OCI-LY7 (cell line): ENCODE measurements around the gene COQ8A. TPM values are rescaled to one million over a fixed set of nuclear protein-coding genes. Genes with fewer than 3 reads are reported as not detected.

Experiments
- BruUV-seq: library from RNA; stranded (reverse); fragments of 400-500 nt; replicated peaks from 2 replicates; lab custom pipeline; 2021; lab: Mats Ljungman, UMichigan
- CTCF ChIA-PET: fragments of 300-600 bp; sonication (Branson Sonifier 250); formaldehyde crosslinking; loops from one replicate; lab custom pipeline; 2022; ENCODE audit warnings: antibody characterized with exemption; ENCODE audit not compliant: unreplicated experiment; lab: Charles Lee
- POLR2A ChIA-PET: fragments of 300-600 bp; sonication (Branson Sonifier 250); formaldehyde crosslinking; loops from one replicate; lab custom pipeline; 2022; ENCODE audit warnings: antibody characterized with exemption; lab: Charles Lee
- DNase-seq: peaks from one replicate; pipeline ENCODE4 v3.0.0-alpha.2; 2015; ENCODE audit warnings: low spot score
- H2AFZ ChIP-seq: fragments of 200-600 bp; sonication (generic), shearing (Covaris generic); 2 replicates; pipeline ENCODE4 v1.6.1; 2014; ENCODE audit warnings: mild to moderate bottlenecking, antibody characterized with exemption, low read length, moderate library complexity
- H3K27ac ChIP-seq: fragments of 200-600 bp; sonication (generic); 2 replicates; pipeline ENCODE4 v1.5.1; 2014; ENCODE audit warnings: mixed run types, low read depth, mild to moderate bottlenecking, moderate library complexity, low read length, inconsistent platforms; ENCODE audit not compliant: poor library complexity, severe bottlenecking
- H3K36me3 ChIP-seq: fragments of 200-600 bp; sonication (generic); 2 replicates; pipeline ENCODE4 v1.6.1; 2014; ENCODE audit warnings: mild to moderate bottlenecking, antibody characterized with exemption, low read length, moderate library complexity, mixed read lengths; ENCODE audit not compliant: insufficient read depth
- H3K4me1 ChIP-seq: fragments of 200-600 bp; sonication (generic); 2 replicates; pipeline ENCODE4 v1.5.1; 2014; ENCODE audit warnings: mild to moderate bottlenecking, low read length; ENCODE audit not compliant: insufficient read depth, poor library complexity, severe bottlenecking
- H3K4me2 ChIP-seq: fragments of 200-600 bp; sonication (generic); 2 replicates; pipeline ENCODE4 v1.6.1; 2014; ENCODE audit warnings: mild to moderate bottlenecking, low read length
- H3K4me3 ChIP-seq: fragments of 200-600 bp; sonication (generic); 2 replicates; pipeline ENCODE4 v1.5.1; 2014; ENCODE audit warnings: mild to moderate bottlenecking, low read depth, low read length; ENCODE audit not compliant: poor library complexity, severe bottlenecking
- H3K79me2 ChIP-seq: fragments of 200-600 bp; sonication (generic); 2 replicates; pipeline ENCODE4 v1.6.1; 2016; ENCODE audit warnings: low read depth, mild to moderate bottlenecking, low read length, moderate library complexity, mixed read lengths; ENCODE audit not compliant: insufficient read depth
- H3K9me2 ChIP-seq: fragments of 200-600 bp; sonication (generic); 2 replicates; pipeline ENCODE4 v1.6.1; 2016; ENCODE audit warnings: mild to moderate bottlenecking, low read length, mixed read lengths; ENCODE audit not compliant: insufficient read depth
- H3K9me3 ChIP-seq: fragments of 200-600 bp; sonication (generic); 2 replicates; pipeline ENCODE4 v1.6.1; 2014; ENCODE audit warnings: mild to moderate bottlenecking, mixed run types, low read length, mixed read lengths
- H4K20me1 ChIP-seq: fragments of 200-600 bp; sonication (generic); 2 replicates; pipeline ENCODE4 v1.6.1; 2014; ENCODE audit warnings: mild to moderate bottlenecking, antibody characterized with exemption, low read length, moderate library complexity, mixed read lengths; ENCODE audit not compliant: insufficient read depth
- CTCF ChIP-seq: fragments of 200-600 bp; sonication (generic); conservative IDR thresholded peaks from 2 replicates; pipeline ENCODE4 v1.5.1; 2014; ENCODE audit warnings: mild to moderate bottlenecking, antibody characterized with exemption, low read length, moderate library complexity, mixed read lengths
- EZH2phosphoT487 ChIP-seq: fragments of 200-600 bp; sonication (generic); IDR thresholded peaks from 2 replicates; pipeline ENCODE4 v1.6.1; 2018; ENCODE audit warnings: low read depth, borderline replicate concordance, mild to moderate bottlenecking, mixed run types, antibody characterized with exemption, low read length, moderate library complexity, mixed read lengths
- intact Hi-C: fragments of 100-400 bp; cut with micrococcal nuclease; formaldehyde crosslinking; loops from one replicate; pipeline ENCODE4 v1.10.0; 2022; ENCODE audit not compliant: unreplicated experiment
- total RNA-seq, 2 experiments: library from RNA; depleted of rRNA in 1 of 2; stranded (reverse); fragments of >200 nt in 1 of 2; shearing (Covaris generic) in 1 of 2; gene quantifications; 2 replicates each; pipeline ENCODE4 v1.2.3, GENCODE V29; 2014 to 2022

COQ8A gene
- total RNA-seq, 2 experiments from 2014 or later: 19.4 to 19.6 TPM

- Histone ChIP-seq H4K20me1 (no peaks in the 10 kb centered on the region), H3K9me2 (no peaks in the 10 kb centered on the region), H3K4me3 (no peak overlapping the region), H3K79me2 (no peaks in the 10 kb centered on the region), H3K4me1 (peaks cover under 1% of the 10 kb centered on the region), H3K9me3 (no peaks in the 10 kb centered on the region), H3K4me2 (no peak overlapping the region), H3K27ac (no peak overlapping the region), H2AFZ (no peak overlapping the region), H3K36me3 (no peaks in the 10 kb centered on the region)
- ChIA-PET POLR2A (no interaction called here), CTCF (no interaction called here)
- BruUV-seq: no TSS peak
- TF ChIP-seq CTCF (no peak), EZH2phosphoT487 (no peak)
- intact Hi-C loops: no loop called here
- DNase-seq: no peak
Measured at GRCh38 chr1:226898246-226898645, 41.8 kb upstream of the COQ8A start.

- H4K20me1 ChIP-seq: no peaks in the 10 kb centered on the region
- no peaks in the 10 kb centered on the region for H3K4me1 ChIP-seq
- no peaks in the 10 kb centered on the region for H3K79me2 ChIP-seq
- no peak for TF ChIP-seq EZH2phosphoT487
- no peak for TF ChIP-seq CTCF
- no TSS peak for BruUV-seq
- intact Hi-C loops: no loop called here
- no peak overlapping the region for H2AFZ ChIP-seq
- ChIA-PET CTCF (no interaction called here), POLR2A (interaction anchor here (0.7 kb wide), 2 partner anchors 23 to 88 kb away, joined by 4 to 7 read pairs; no protein-coding TSS in a partner anchor)
- no peak overlapping the region for H3K4me2 ChIP-seq
- H3K36me3 ChIP-seq: no peaks in the 10 kb centered on the region
- DNase-seq: no peak
- no peaks in the 10 kb centered on the region for H3K9me2 ChIP-seq
- no peak overlapping the region for H3K27ac ChIP-seq
- no peaks in the 10 kb centered on the region for H3K9me3 ChIP-seq
- H3K4me3 ChIP-seq: no peak overlapping the region
Measured at GRCh38 chr1:226901421-226901820, 38.7 kb upstream of the COQ8A start.

GRCh38 chr1:226902601-226903000 lies 37.5 kb upstream of the COQ8A start:
- H3K79me2 ChIP-seq: no peaks in the 10 kb centered on the region
- H3K27ac ChIP-seq: no peak overlapping the region
- H3K4me2 ChIP-seq: no peak overlapping the region
- H3K4me1 ChIP-seq: no peaks in the 10 kb centered on the region
- H3K9me3 ChIP-seq: no peaks in the 10 kb centered on the region
- no peaks in the 10 kb centered on the region for H4K20me1 ChIP-seq
- H2AFZ ChIP-seq: no peak overlapping the region
- no peak overlapping the region for H3K4me3 ChIP-seq
- H3K9me2 ChIP-seq: no peaks in the 10 kb centered on the region
- CTCF ChIA-PET: no interaction called here
- BruUV-seq: no TSS peak
- POLR2A ChIA-PET: no interaction called here
- DNase-seq: no peak
- no peak for TF ChIP-seq CTCF
- TF ChIP-seq EZH2phosphoT487: no peak
- intact Hi-C loops: no loop called here
- no peaks in the 10 kb centered on the region for H3K36me3 ChIP-seq
